Muscle of arm (tissue), 12 donors: ENCODE results near the gene ANKZF1. TPM values are rescaled to one million over a fixed set of nuclear protein-coding genes. Genes with fewer than 3 reads are reported as not detected.
"Not testable (repeated sequence)": the region's sequence is repeated elsewhere in the genome, so short reads cannot be mapped to it uniquely, and the experiment has no call there.

Experiments
- DNase-seq: peaks from one replicate; pipeline ENCODE4 v3.0.0-alpha.2; 2013
- polyA plus RNA-seq, 12 donors: library from polyadenylated mRNA; unstranded; fragments of 120-200 nt; gene quantifications; one replicate each; pipeline ENCODE4 v1.2.1, GENCODE V29; 2013; ENCODE audit not compliant: insufficient read length in 12 of 12

Gene ANKZF1
- polyA plus RNA-seq, 12 donors, result 16.1 to 60.7 (median 24.1) TPM; not detected in 1

DNA sequence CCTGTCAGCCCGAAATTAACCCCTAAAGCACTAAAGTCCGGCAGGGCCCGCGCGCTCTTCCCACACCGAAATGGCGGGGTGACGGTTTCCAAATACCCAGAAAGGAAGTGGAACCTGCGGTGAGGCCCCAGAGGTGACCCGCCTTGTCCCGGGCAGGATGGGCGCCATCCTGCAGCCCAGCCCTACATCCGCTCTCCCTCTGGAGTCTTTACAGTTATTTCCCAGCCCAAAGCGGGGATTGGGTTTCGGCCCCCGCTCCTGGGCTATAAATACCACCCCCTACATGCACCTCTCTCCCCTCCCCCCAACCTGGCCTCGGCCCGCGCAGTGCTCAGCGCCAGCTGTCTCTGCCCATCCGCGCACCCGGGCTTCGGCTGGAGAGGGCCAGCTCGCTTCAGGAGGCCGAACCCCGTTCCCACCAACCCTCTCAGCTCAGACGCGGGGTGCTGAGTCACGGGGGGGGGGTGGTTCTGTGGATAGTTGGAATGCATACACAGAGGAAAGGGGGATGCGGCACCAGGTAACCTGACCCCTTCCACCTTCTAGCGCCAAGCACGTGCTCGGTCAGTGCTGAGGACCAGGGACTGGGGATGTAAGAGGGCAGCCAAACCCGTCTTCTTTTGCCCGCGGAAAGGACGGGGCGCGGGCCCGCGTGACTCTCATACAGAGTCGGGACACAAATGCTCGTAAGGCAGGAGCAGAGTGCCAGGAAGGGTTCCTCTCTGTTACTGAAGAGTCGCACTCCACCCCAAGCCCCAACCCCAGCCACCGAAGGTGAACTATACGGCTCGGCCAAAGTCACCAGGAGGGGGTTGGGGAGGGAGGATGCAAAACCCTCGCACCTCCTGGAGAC is 23.5 kb downstream of the ANKZF1 start, which contains the start of gene TUBA4B:
Gene TUBA4B (plus strand): TSS at position 344 of the 853 bp plus-strand sequence. CDS start 165 bp downstream, at position 509.
- peak; percentile 22 for DNase-seq

DNA sequence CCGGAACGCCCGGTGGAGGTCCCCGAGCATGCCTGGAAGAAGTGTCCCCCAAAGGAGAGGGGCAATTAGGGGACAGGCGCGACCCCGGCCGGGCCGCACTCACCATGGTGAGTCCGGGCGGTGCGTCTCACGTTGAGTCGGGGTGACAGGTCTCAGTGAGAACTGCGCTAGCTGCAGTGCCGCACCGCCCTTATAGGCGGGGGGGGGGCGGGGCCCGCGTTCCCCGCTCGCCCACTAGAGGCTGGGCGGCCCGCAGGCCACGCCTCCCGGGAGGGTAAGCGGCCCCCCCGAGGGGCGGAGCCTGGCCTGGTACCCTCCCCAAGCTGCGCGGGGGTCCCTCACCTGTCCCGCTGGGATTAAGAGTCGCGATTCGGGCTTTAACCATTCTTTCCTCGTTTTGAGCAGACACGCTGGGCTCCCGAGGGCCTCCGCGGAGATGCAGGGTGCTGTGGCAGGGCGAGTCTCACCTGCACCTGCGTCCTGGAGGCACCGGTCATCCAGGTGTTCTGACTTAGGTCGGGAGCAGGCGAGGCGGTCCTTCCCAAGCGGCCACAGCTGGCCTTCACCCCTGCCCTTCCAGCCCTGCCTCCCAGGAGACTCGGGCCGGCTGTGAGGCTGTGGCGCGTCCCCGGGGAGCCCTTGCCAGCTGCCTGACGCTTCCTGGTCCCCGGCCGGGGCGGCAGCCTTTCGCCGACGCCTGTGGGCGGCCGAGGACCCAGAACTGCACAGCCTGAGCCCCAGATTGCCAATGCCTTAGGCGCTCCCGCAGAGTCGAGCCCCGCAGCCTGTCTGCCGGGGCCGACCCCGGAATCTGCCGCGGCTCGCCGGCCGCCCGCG is 24.4 kb downstream of the ANKZF1 start, which contains the start of gene TUBA4A:
Gene TUBA4A (minus strand): TSS at position 166 of the 837 bp plus-strand sequence. CDS start 60 bp downstream, at position 106.
- DNase-seq, result peak; percentile 18

DNA sequence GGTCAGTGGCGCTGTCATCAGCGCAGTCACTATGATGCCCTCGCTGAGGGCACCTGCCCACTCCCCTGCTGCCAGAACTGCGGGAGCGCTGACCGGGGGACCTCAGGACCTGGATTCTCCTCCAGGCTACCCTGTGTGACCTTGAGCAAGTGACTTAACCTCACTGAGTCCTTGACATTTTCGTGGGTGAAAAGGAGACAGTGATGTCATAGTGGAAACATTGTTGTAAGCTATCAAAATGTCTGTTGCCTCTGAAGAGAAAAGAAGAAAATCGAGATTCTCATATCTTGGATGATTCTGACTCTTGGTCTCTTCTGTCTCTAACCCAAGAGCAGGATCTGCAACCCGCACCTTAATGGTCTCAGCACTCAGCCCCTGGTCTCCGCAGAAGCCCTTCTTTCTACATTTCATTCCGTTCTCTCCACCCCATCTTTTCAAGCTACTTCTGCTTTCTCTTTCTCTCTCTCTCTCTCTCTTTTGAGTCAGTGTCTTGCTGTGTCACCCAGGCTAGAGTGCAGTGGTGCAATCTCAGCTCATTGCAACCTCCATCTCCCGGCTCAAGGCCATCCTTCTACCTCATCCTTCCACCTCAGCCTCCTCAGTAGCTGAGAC is 25.1 kb downstream of the ANKZF1 start:
- no peak for DNase-seq

DNA sequence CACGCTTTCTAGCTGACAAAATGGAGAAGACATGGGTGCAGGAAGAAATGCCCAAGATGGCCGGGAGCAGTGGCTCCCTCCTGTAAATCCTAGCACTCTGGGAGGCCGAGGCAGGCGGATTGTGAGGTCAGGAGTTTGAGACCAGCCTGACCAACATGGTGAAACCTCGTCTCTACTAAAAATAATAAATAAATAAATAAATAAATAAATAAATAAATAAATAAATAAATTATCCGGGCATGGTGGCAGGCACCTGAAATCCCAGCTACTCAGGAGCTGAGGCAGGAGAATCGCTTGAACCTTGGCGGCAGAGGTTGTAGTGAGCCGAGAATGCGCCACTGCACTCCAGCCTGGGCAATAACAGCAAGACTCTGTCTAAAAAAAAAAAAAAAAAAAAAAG is 29.3 kb downstream of the ANKZF1 start:
- DNase-seq, result not testable (repeated sequence)

DNA sequence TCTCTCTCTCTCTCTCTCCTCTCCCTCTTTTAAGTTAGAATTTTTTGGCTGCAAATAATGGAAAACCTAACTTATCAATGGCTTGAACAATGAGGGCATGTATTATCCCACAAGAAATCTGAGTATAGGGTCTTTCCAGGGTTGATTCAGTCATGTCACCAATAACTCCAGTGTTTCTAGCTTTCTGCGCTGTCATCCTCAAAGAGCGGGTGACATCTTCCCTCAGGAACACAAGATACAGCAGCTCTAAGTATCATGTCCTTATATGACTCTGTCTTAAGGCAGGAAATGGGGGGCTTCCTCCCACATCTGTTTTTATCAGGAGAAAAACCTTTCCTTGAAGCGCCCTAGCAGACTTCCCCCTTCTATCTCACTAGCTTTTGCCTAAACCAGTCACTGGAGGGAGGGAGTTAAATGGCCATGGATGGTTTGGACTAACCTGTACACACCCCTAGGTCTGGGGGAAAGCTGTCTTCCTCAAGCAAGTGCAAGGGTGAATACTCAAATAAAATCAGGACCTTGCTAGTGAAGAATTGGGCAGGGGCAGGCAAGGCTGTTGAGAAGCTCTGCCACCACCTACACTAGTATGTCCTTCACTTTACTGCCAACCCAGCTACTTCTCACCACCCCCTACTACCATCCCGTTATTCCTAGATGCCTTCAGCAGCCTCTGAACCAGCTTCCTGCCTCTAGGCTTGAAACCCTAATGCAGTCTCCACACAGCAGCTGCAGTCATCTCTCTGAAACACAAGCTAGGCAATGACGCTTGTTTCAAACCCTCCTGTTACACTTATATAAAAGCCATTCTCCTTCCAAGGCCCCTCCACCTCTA is 31.6 kb downstream of the ANKZF1 start:
- no peak for DNase-seq

DNA sequence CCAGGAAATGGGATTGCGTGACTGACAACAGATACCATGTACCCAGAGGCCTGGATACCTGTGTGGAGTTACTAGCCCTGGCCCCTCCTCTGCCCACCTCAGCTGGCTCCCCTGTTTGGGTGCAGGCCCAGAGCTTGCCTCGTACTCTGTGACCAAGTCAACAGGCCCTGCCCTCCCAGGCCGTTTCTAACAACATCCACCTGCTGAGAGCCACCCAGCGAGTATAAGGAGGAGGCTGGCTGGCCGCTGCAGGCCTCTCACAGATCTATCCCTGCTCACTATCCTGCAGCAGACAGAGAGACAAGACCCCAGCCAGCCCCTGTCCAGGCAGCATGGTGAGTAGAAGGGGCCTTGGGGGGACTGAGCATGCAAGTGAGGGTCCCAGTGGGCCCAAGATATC is 36.6 kb downstream of the ANKZF1 start:
- DNase-seq, result no peak

DNA sequence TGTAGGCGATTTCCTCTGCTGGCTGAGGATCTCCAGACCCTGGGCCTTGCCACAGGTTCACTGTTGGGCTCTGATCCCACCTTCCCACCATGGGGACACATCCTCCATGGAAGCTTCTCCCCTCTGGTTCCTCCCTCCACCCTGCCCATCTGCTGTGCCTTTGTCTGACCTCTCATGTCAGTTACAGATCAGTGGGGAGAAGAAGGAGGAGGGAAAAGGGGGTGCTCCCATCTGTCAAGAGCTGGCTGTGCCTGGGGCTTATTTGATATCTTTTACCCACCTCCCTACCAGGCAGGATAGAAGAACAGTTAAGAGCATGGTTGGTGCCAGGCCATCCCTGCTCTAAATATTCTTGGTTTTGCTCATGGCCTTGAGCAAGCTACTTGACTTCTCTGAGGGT is 37.3 kb downstream of the ANKZF1 start:
- no peak for DNase-seq

DNA sequence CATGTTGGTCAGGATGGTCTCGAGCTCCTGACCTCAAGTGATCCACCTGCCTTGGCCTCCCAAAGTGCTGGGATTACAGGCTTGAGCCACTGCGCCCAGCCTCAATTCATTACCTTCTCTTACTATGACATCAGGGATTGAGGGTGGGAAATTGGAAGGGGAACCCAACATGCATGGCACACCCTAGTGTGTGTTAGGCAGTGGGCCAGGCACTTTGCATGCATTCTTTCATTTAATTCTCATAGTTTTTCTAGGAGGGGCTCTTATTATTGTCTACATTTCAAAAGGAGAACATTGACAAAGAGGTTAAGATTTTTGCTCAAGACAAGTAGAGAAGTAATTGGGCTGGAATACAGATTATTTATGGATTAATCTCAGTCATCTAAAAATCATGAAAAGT is 38.7 kb downstream of the ANKZF1 start:
- DNase-seq, result no peak

DNA sequence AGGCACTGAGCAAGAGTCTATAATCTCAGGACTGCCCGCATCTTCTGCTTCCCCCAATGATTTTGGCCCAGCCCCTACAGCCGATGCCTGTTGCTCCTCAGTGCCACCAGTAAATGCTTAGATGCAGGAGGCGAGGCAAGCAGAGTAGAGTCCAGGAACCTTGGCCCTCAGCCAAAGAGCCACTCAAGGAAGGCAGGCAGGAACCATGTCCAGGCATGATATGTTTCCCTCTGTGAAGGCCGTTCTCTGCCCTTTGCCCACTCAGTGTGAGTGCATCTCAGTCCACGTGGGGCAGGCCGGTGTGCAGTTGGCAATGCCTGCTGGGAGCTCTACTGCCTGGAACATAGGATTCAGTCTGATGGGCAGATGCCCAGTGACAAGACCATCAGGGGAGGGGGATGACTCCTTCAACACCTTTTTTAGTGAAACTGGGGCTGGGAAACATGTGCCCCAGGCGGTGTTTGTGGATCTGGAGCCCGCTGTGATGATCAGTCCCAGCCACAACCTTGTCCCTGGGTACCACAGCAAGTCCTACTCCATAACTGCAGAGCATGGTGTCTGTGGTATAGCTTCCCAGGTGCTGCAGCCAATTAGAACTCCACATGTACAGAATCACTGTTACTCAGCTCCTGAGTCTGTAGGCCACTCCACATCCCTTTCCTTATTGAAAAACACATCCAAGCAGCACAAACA is 39.9 kb downstream of the ANKZF1 start:
- no peak for DNase-seq

DNA sequence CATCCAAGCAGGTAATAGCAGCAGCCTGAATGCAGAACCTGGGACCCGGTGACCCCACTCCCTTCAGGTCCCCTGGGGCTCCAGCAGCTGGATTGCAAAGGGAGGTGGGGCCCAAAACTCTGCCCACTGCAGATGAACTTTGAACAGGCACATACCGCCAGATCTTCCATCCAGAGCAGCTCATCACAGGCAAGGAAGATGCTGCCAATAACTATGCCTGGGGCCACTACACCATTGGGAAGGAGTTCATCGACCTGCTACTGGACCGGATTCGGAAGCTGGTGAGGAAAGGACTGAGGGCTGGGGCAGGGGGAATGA is 40.4 kb downstream of the ANKZF1 start:
- no peak for DNase-seq

DNA sequence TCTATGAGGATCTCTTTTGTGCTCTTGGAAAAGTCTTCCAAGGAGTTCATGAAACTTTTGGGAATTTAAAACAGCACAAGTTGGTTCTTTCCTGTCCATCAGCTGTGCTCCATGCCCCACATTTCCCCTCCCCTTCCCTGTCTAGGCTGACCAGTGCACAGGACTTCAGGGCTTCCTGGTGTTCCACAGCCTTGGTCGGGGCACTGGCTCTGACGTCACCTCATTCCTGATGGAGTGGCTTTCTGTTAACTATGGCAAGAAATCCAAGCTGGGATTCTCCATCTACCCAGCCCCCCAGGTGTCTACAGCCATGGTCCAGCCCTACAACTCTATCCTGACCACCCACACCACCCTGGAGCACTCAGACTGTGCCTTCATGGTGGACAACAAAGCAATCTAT is 41.4 kb downstream of the ANKZF1 start:
- no peak for DNase-seq

DNA sequence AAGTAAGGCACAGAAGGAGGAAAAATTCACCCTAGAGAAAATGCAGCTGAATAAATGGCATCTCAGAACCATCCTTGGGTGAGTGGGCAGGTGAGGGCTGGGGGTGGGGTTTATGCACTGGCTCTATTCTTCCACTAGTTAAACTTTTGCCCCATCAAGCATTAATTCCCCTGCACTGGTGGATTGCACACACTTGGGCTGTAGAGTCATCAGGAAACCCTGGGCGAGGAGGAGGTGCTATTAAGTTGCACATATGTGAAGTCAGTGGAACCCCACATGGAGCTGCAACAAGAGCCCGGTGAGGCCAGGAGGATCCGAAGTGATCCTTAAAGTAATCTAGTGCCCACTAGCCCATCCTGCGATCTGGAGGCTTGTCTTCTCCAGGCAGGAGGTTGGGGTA is 42.8 kb downstream of the ANKZF1 start:
- no peak for DNase-seq

DNA sequence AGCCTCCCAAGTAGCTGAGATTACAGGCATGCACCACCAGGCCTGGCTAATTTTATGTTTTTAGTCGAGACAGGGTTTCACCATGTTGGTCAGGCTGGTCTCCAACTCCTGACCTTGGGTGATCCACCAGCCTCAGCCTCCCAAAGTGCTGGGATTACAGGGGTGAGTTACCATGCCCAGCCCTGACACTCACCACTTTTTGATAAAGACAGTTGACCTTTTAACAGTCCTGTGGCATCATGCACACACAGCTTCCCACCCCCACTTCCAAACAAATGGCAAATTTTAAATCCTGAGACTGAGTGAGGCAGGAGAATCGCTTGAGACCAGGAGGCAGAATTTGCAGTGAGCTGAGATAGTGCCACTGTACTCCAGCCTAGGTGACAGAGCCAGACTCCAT is 43.4 kb downstream of the ANKZF1 start:
- DNase-seq, result no peak

DNA sequence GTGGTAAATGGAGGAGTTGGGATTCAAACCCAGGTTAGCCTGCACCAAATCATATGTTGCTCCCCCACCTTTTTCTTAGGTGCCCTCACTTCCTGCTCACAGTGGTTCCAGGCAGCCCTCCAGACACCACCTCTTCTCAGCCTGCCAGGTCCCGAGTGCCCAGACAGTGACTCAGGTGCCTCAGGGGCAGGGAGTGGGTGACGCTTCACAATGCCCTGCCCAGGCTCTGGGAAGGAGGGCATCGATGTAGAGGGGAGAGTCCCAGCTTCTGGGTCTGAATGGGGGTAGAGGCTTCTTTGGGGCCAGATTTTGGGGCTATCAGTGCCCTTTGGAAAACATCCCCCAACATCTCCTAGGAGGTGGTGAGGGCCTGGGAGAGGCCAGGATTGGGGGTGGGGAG is 44.3 kb downstream of the ANKZF1 start:
- DNase-seq, result no peak

DNA sequence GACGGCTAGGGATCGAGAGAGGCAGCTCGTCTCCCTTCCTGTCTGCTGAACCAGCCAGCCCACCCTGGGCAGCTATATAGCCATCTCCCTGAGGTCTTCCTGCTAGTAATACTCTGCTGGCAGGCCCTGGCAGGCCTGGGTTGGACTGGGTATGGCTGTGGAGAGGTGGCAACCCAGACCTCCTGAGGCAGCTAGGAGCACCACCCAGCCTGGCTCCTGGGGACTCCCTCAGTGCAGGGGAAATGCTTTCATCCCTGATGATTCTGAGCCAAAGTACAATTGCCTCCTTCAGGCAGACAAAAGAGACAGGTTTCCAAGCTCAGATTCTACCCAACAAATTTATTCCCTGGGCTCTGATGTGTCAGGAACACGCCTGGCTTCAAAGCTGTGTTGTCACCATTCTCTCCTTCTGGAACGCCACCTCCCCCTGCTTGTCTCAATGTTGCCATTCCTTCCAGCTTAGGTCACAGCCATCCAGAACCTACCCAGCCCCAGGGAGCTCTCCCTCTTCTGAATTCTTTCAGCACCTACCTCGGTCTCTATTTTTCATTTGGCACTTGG is 44.8 kb downstream of the ANKZF1 start:
- no peak for DNase-seq

DNA sequence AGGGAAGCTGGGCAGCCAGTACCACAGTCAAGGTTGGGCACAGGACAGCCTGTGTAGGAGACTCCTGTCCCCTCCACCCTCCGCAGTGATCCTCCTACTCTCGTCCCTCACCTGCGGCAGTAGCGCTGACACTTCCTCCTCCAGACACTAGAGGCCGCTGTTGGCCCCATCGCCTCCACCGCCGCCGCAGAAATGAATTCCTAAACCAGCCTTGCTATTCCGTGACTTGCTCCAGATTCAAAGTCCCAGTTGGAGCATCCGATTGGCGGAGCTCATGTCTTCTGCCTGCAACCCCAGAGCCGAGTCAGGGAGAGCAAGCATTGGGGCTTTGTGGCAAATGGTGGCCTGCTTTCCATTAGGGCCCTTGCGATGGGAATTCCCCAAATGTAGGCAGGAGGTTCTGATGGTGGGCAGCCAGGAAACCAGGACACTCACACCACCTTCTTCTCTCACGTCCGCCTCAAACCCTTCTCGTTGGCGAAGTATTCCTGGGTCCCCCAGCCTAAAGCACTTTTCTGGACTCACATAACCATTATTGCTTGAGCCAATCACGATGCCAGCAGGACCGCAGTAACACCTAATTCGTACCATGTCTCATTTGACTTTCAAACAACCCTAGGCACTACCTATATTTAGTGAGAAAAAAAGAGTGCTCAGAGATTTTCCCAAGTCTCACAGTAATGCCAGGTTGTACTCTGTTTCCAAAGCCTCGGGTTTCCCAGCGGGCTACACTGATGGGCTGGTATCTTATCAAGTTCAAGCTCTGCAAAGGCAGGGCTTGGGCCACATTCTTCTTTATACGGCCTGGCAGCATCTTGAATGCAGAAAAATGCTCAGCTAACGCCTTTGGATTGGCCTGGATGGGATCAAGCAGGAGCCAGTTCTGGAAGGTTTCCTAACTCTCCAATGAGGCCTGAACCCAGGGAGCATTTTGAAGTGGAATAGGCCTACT is 48.4 kb downstream of the ANKZF1 start:
- peak; percentile 81 for DNase-seq

DNA sequence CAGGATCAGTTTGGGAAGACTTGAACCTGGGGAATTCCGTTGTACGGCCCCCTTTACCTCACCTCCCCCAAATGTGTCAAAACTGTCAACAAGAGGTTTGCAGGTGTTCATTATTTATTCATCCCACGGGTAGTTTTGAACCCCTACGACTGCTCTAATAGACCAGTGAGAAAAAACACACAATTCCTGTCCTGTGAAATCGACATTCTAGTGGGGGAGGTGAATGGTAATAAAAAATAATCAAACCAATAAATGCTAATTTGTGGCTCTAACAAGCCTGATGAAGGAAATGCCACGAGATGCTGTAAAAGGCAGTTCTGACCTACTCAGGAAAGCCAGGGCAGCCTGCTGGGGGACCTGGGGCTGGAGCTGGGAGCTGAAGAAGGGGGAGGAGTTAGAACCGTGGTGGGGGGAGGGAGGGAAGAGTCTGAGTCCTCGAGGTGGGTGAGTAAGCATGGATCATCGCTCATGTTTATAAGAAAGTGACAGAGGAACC is 49.1 kb downstream of the ANKZF1 start:
- no peak for DNase-seq

DNA sequence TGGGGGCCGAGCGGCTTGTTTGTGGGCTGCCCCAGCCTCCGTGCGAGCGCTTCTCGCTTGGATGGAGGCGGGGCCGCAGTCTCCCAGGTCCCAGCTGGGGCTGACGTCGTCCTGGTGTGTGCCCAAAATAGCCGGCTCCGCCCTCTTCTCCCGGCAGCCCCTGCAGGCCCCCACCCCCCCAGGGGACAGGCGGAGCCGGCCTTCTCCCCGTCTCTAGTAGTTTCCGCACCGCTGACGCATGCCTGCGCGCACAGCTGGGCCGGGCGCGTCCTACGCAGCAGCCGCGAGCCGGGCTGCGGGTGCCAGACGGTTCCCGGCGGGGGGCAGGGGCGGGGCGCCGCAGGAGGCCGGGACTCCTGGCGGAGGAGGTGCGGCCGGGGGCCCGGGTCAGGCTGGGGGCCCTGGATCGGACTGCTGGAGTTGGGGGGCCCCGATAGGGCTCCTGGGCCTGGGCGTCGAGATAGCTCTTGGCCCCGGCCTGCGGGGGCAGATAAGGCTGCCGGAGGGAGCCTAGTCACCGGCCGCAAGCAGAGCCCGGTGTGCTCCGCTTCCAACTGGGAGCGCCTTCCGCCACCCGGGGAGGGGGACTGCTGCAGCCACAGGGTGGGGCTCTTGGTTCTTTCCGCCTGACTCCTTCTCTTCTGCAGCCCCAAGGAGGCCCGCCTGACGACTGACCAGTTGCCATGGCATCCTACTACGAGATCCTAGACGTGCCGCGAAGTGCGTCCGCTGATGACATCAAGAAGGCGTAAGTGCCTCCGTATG is 49.7 kb downstream of the ANKZF1 start, which contains the start of gene DNAJB2:
Gene DNAJB2 (plus strand): TSS at position 216 of the 765 bp plus-strand sequence. CDS start 468 bp downstream, at position 684.
- peak; percentile 99 for DNase-seq
